Upper lobe of left lung (tissue), 4 donors: Measurements from ENCODE around the gene HTRA3.

Source experiments
- CTCF ChIP-seq, 6 experiments: fragments of 450-650 bp in 4 of 6; fragments of 200-600 bp in 2 of 6; sonication (generic) in 2 of 6; IDR thresholded peaks; one replicate each; pipeline ENCODE4 v1.5.1; 2016 to 2019; ENCODE audit warnings: antibody characterized with exemption in 6 of 6
- POLR2A ChIP-seq, 4 donors: fragments of 450-650 bp; IDR thresholded peaks; one replicate each; pipeline ENCODE4 v1.5.1; 2016 to 2017; ENCODE audit warnings: antibody characterized with exemption in 4 of 4, mild to moderate bottlenecking in 2 of 4
- POLR2AphosphoS5 ChIP-seq, 2 donors: sonication (generic); formaldehyde crosslinking; IDR thresholded peaks; one replicate each; pipeline ENCODE4 v1.5.1; 2017; ENCODE audit warnings: antibody characterized with exemption in 2 of 2

- TF ChIP-seq POLR2A (IDR thresholded peaks at IDR 0.05) (no peak), CTCF (IDR thresholded peaks at IDR 0.05) (no peak), POLR2AphosphoS5 (IDR thresholded peaks at IDR 0.05) (no peak)
These were observed 27.6 kb downstream of the HTRA3 start for GRCh38 chr4:8297141-8297601.
